HAP-1 (cell line): ENCODE data around the gene SURF4.

Experiments
- DNase-seq, 2 experiments: peaks; one replicate each; pipeline ENCODE4 v3.0.0-alpha.2; 2016 to 2020; ENCODE audit warnings: low spot score in 2 of 2
- H3K27me3 ChIP-seq: fragments of 250-450 bp; sonication (Bioruptor Pico); 2 replicates; pipeline ENCODE4 v1.5.1; 2020; ENCODE audit warnings: low read depth, mild to moderate bottlenecking, moderate library complexity
- H3K36me3 ChIP-seq: fragments of 250-450 bp; sonication (Bioruptor Pico); replicated peaks from 2 replicates; pipeline ENCODE4 v1.5.1; 2020; ENCODE audit warnings: mild to moderate bottlenecking
- H3K4me1 ChIP-seq: fragments of 250-450 bp; sonication (Bioruptor Pico); 2 replicates; pipeline ENCODE4 v1.5.1; 2020; ENCODE audit warnings: mild to moderate bottlenecking
- H3K4me3 ChIP-seq: fragments of 250-450 bp; sonication (Bioruptor Pico); 2 replicates; pipeline ENCODE4 v1.5.1; 2020; ENCODE audit warnings: mild to moderate bottlenecking, moderate library complexity
- H3K9me3 ChIP-seq: fragments of 250-450 bp; sonication (Bioruptor Pico); 2 replicates; pipeline ENCODE4 v1.5.1; 2020; ENCODE audit warnings: mild to moderate bottlenecking, moderate library complexity
- in situ Hi-C: fragments of 300-500 bp; cut with MboI; formaldehyde crosslinking; loops from 3 replicates; pipeline ENCODE4 v1.14.3; 2020; ENCODE audit warnings: low sequenced_read_pairs, inconsistent platforms, mixed read lengths

SURF4 gene

DNA sequence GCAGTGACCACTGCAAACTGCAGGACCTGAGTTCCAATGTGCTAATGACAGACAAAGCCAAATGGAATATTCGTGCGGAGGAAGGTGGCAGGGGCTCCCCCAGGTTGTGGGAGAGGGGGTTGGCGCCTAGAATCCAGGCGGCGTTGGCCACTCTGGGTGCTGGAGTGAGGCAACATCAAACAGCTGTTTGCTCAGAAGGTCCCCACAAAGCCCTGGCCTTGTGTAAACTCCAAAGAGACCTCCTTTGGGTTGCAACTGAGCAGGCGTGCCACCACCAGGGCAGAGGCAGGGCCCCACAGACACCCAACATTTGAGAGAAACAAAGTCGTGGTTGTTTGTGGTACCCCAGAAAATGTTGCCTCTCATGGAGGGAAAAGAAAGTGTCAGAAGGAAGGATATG lies 14.9 kb upstream of the SURF4 start:
- H3K4me3 ChIP-seq = no peak overlapping the region
- H3K27me3 ChIP-seq = no peaks in the 10 kb centered on the region
- no peaks in the 10 kb centered on the region for H3K36me3 ChIP-seq
- in situ Hi-C loops = no loop called here
- H3K4me1 ChIP-seq = no peaks in the 10 kb centered on the region
- DNase-seq = no peak
- H3K9me3 ChIP-seq = no peaks in the 10 kb centered on the region

DNA sequence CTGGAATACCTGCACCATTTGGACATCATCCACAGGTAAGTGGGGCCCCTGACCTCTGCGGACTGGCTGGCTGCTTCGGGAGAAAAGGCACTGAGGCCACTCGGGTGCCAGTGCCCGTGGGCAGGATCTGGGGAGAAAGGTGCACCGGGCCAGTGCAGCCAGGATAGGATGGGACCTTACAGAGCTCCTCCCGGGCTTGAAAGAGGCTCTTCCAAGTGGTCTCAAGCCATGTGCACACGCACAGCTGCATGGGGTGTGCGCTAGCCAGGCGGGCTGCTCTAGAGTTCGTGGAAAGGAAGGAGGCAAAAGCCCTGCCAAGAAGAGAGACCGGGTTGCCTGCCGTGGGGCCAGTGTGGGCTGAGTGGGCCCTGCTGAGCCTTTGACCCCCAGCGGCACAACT lies 13.7 kb upstream of the SURF4 start:
- no peaks in the 10 kb centered on the region for H3K4me1 ChIP-seq
- no peaks in the 10 kb centered on the region for H3K27me3 ChIP-seq
- no peak for DNase-seq
- no peak overlapping the region for H3K4me3 ChIP-seq
- H3K9me3 ChIP-seq = no peaks in the 10 kb centered on the region
- in situ Hi-C loops = no loop called here
- no peaks in the 10 kb centered on the region for H3K36me3 ChIP-seq

DNA sequence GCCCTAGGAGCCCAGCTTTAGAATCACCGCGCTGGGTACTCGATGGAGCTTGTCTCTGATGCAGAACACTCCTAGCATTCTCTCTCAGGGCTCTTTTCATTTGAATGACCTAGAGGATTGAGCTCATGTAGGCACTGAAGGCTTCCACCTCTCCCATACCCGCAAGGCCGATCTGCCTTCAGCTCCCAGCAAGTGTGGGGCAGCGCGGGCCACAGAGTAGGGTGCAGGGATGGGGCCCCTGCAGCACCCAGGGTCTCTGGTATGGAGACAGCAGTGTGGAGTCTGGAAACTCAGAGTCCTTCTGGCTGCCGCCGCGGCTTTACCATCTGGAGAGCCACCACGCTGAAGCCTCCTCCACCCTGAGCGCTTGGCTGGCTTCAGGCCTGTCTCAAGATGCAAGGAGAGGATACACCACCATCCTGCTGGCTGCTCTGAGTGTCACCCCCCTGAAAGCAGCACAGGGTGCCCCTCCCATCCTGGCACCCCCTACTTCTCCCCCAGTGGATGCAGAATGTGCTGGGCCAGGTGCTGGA lies 13.2 kb upstream of the SURF4 start:
- H3K4me3 ChIP-seq = no peak overlapping the region
- no peaks in the 10 kb centered on the region for H3K4me1 ChIP-seq
- in situ Hi-C loops = no loop called here
- no peaks in the 10 kb centered on the region for H3K9me3 ChIP-seq
- no peaks in the 10 kb centered on the region for H3K27me3 ChIP-seq
- DNase-seq = no peak
- H3K36me3 ChIP-seq = no peaks in the 10 kb centered on the region

DNA sequence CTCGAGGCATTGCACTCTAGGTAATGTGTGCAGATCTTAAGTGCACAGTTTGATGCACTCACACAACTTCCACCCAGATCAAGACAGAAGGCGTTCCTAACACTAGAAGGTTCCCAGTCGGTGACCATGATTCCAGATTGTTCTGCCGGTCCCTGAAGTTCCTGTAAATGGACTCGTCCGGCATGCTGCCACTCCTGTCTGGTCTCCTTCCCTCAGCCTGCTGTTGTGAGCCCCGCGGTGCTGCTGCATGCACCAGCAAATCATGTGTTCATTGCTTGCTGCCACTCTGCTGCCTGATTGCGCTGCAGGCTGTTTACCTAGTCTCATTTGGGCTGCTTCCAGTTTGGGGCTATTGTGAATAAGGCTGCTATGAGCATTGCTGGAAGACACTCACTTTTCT lies 11.8 kb upstream of the SURF4 start:
- H3K4me3 ChIP-seq = no peak overlapping the region
- no peaks in the 10 kb centered on the region for H3K9me3 ChIP-seq
- no peaks in the 10 kb centered on the region for H3K36me3 ChIP-seq
- in situ Hi-C loops = no loop called here
- no peak for DNase-seq
- H3K27me3 ChIP-seq = no peaks in the 10 kb centered on the region
- H3K4me1 ChIP-seq = no peaks in the 10 kb centered on the region

DNA sequence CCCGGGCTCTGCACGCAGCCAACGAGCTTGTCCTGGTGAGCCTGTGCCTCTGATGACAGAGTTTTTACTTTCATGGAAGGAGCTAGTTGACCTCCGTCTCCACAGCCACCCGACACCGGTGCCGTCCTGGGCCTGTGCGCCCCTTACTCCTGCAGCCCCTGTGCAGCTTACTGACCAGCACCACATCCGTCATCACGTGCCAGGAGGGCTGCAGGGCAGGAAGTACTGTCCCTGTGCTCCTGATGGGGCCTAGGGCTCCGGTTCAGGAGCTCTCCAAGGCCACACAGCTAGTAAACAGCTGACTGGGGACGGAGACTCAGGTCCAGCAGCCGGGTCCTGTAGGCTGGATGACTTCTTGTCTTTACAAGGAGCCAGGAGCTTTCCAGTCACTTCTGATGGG lies 10.5 kb upstream of the SURF4 start:
- Histone ChIP-seq H3K36me3 (no peaks in the 10 kb centered on the region), H3K27me3 (no peaks in the 10 kb centered on the region), H3K9me3 (no peaks in the 10 kb centered on the region), H3K4me1 (no peaks in the 10 kb centered on the region), H3K4me3 (no peak overlapping the region)
- DNase-seq = no peak
- in situ Hi-C loops = no loop called here

DNA sequence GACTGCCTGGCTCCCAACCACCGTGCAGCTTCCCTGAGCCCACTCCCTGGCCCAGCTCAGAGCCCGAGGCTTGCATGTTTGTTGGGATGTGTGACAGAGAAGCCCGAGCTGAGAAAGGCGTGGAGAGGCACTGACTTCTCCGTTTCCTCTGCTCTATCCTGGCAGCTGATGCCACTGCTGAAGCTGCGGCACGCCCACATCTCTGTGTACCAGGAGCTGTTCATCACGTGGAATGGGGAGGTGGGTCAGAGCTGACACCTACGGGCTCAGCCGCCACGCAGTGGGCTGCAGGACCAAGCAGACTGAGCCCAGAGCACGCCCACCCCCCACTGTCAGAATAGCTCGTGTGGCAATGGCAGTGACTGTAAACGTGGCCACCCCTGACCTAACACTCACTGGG lies 9.6 kb upstream of the SURF4 start:
- no peaks in the 10 kb centered on the region for H3K27me3 ChIP-seq
- in situ Hi-C loops = no loop called here
- no peak overlapping the region for H3K4me3 ChIP-seq
- no peaks in the 10 kb centered on the region for H3K36me3 ChIP-seq
- no peaks in the 10 kb centered on the region for H3K4me1 ChIP-seq
- no peak for DNase-seq
- H3K9me3 ChIP-seq = no peaks in the 10 kb centered on the region

DNA sequence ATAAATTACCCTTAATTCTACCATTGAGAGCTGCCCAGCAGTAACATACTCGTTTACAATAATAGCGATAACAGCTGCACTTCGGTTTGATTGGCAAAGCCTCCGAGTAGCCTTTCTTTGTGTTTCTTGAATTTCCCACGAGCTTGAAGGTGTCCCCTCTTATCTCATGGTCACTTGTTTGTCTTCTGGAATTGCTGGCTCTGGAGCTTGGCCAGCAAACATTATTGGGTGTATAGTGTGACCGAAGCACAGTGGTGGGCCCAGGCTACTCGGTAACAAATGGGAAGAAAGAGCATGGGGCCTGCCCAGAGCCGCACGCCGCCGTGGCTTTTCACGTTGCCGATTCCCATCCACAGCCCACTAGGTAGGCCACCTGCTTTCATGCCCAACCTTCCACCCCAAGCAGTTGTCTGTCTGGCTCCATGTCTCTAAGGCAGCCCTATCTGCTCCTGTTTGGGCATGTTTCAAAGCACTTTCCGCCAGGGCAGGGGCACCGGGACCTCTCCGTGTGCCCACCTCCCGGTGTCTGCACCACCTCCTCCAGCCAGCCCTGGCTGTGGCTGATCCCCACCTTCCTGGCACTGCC lies 9.0 kb upstream of the SURF4 start:
- no peak for DNase-seq

DNA sequence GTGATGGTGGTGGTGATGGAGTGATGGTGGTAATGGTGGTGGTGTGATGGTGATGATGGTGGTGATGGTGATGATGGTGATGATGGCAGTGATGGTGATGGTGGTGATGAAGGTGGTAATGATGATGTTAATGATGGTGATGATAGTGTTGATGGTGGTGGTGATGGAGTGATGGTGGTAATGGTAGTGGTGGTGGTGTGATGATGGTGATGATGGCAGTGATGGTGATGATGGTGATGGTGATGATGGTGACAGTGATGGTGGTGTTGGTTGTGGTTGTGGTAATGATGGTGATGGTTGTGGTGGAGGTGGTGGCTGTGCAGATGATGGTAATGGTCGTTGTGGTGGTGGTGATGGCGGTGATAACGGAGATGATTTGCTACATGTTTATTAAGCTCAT lies 7.6 kb upstream of the SURF4 start:
- H3K36me3 ChIP-seq = no peaks in the 10 kb centered on the region
- no peak for DNase-seq
- H3K4me3 ChIP-seq = no peak overlapping the region
- in situ Hi-C loops = no loop called here
- H3K27me3 ChIP-seq = no peaks in the 10 kb centered on the region
- H3K4me1 ChIP-seq = no peaks in the 10 kb centered on the region
- no peaks in the 10 kb centered on the region for H3K9me3 ChIP-seq

More for the DNA sequence above, 9.0 kb upstream of the SURF4 start:
- no peak overlapping the region for H3K4me3 ChIP-seq
- H3K4me1 ChIP-seq = no peaks in the 10 kb centered on the region
- no peaks in the 10 kb centered on the region for H3K36me3 ChIP-seq
- H3K9me3 ChIP-seq = no peaks in the 10 kb centered on the region
- in situ Hi-C loops = no loop called here
- H3K27me3 ChIP-seq = no peaks in the 10 kb centered on the region

DNA sequence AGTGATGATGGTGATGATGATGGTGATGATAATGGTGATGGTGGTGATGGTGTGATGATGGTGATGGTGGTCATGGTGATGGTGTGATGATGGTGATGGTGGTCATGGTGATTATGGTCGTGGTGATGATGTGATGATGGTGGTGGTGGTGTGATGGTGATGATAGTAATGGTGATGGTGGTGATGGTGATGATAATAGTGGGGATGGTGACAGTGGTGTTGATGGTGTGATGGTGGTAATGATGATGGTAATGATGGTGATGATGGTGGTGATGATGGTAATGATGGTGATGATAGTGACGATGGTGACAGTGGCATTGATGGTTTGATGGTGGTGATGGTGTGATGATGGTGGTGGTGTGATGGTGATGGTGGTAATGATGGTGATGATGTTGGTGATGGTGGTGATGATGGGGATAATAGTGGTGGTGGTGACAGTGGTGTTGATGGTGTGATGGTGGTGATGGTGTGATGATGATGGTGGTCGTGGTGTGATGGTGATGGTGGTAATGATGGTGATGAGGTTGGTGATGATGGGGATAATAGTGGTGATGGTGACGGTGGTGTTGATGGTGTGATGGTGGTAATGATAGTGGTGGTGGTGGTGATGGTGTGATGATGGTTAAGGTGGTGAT lies 6.8 kb upstream of the SURF4 start:
- peaks cover 4% of the 10 kb centered on the region for H3K4me1 ChIP-seq
- no peak overlapping the region for H3K4me3 ChIP-seq
- H3K9me3 ChIP-seq = no peaks in the 10 kb centered on the region
- DNase-seq = no peak
- no peaks in the 10 kb centered on the region for H3K27me3 ChIP-seq
- in situ Hi-C loops = no loop called here
- H3K36me3 ChIP-seq = no peaks in the 10 kb centered on the region

DNA sequence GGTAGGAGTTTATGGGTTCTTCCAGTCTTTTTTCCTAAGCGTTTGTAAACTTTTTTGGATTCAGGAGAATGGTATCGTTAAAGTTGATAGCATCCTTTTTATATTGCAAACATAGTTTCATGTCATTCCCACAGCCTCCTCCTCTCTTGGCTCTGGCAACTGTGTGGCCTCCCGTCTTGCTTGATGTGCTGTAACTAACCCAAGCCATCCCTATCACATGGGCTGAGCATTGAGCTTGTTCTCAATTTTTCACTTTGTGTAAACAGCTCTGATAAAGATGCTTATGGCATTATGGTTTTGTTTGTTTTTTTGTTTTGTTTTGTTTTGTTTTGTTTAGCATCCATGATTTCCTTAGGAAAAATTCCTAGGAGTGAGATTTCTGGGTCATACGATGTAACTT lies 4.9 kb upstream of the SURF4 start:
- Histone ChIP-seq H3K9me3 (no peaks in the 10 kb centered on the region), H3K27me3 (no peaks in the 10 kb centered on the region), H3K4me1 (peaks cover 13% of the 10 kb centered on the region), H3K4me3 (no peak overlapping the region), H3K36me3 (0 out of 2 replicates have a peak, but pooled peaks cover under 1% of the 10 kb centered on the region)
- DNase-seq = no peak
- in situ Hi-C loops = no loop called here

DNA sequence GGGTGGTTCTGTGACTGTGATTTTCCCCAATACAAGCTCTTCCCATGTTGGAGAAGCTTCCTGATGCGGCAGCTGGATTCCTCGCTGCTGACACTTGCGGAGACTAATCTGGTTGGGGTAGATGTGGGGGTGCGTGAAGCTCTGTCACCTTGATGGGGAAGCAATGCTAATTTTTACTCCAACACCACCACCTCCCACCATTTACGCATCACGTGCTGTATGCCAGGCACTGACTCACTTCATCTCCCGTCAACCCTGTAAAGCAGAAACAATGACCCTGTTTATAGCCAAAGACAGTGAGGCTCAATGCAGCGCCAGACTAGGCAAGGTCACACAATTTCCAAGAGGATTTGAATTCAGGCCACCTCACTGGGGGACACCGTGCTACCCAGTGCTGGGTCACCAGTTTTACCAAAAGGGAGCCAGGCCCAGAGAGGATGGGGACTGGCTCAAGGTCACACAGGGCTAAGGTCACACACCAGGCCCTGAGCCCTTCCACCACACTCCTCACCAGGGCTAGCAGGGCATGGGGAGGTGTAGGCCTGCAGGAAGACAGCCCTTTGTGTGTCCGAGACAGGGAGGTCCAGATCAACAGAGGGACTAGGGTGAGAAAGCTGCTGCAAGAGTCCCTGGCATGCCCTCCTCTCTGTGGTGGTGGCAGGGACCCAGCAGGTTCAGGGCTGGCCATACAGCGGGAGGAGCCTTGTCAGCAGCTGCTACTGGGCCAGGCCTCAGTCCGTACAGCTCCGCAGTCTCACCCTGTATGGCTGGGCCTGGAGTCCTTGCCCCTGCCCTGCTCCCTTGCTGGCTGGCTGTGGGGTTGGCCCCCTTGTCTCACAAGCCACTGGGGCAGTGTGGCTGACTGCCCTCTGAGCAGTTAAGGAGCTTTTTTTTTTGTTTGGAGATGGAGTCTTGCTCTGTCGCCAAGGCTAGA lies 3.6 kb upstream of the SURF4 start:
- Histone ChIP-seq H3K27me3 (no peaks in the 10 kb centered on the region), H3K36me3 (peaks cover 5% of the 10 kb centered on the region; the same call in 1 of the 2 replicates), H3K9me3 (no peaks in the 10 kb centered on the region), H3K4me1 (peaks cover 13% of the 10 kb centered on the region), H3K4me3 (no peak overlapping the region)
- in situ Hi-C loops = no loop called here
- no peak for DNase-seq

DNA sequence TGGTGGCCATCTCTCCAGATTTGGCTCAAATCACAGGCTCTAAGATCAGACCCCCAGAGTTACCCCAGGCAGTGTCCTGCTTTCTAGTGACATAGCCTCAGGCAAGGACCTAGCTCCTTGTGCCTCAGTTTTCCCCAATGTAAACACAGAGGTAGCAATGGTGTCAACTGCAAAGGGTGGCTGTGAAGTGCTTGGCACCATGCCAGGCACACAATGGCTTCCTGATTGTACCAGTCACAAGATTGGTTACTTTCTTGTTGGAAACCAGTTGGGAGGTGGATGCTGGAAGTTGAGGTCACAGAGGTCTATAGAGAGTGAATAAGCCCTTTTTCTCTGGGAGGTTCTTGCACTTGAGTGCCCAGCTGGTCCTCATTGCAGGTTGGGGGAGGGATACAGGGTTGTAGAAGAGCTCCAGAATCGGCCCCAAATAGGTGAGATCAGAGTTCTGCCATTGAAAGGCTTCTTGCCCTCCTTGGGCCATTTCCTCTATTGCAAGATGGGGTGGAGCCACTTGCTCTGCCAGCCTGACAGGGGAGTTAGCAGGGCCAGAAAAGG lies 2.6 kb upstream of the SURF4 start:
- peaks cover 13% of the 10 kb centered on the region for H3K4me1 ChIP-seq
- H3K36me3 ChIP-seq = peaks cover 6% of the 10 kb centered on the region; the same call in 1 of the 2 replicates
- H3K27me3 ChIP-seq = no peaks in the 10 kb centered on the region
- no peak overlapping the region for H3K4me3 ChIP-seq
- in situ Hi-C loops = no loop called here
- no peaks in the 10 kb centered on the region for H3K9me3 ChIP-seq
- no peak for DNase-seq

DNA sequence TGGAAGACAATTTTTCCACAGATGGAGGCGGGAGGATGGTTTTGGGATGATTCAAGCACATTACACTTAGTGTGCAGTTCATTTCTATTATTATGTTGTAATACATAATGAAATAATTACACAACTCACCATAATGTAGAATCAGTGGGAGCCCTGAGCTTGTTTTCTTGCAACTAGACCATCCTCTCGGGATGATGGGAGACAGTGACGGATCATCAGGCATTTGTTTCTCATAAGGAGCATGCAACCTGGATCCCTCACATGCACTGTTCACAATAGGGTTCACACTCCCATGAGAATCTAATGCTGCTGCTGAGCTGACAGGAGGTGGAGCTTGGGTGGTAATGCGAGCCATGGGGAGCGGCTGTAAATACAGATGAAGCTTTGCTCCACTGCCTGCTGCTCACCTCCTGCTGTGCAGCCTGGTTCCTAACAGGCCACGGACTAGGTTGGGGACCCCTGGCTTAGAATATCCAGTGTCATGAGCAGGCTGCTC lies 1.9 kb upstream of the SURF4 start:
- DNase-seq = peak; percentile 49 to 68

More for the DNA sequence above, 1.9 kb upstream of the SURF4 start:
- no peaks in the 10 kb centered on the region for H3K9me3 ChIP-seq
- peaks cover 13% of the 10 kb centered on the region for H3K36me3 ChIP-seq
- no peaks in the 10 kb centered on the region for H3K27me3 ChIP-seq
- H3K4me3 ChIP-seq = no peak overlapping the region
- H3K4me1 ChIP-seq = peaks cover 13% of the 10 kb centered on the region
- in situ Hi-C loops = no loop called here
